GM20431 (cell line): ENCODE data around the gene OPN3.

Experiments used
- in situ Hi-C: fragments of 300-500 bp; cut with MseI, MboI; formaldehyde crosslinking; loops from one replicate; pipeline ENCODE4 v1.15.0; 2020; ENCODE audit warnings: low sequenced_read_pairs; ENCODE audit not compliant: unreplicated experiment

OPN3 gene

DNA sequence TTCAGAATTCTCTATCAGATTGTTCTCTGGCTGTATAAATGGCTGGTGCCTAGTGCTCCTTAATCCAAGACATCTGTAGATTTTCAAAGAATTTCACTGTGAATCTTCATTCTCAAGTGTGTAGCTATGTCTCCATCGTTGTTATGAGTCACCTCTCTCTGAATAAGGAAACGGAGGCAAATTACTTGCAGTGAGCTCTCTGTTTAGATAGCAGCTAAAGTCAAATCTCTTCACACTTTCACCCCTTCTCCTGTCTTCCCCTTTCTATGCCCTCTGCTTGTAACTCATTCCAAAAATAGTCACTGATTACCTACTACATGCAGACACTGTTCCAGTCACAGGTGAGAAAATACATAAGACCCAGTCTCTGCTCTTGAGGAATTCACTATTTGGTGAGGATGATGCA is 39.7 kb downstream of the OPN3 start:
- in situ Hi-C loops: loop anchor here (25.0 kb wide), 2 partner anchors 237 to 387 kb away; partner anchors contain the start of genes EXO1 and MAP1LC3C

DNA sequence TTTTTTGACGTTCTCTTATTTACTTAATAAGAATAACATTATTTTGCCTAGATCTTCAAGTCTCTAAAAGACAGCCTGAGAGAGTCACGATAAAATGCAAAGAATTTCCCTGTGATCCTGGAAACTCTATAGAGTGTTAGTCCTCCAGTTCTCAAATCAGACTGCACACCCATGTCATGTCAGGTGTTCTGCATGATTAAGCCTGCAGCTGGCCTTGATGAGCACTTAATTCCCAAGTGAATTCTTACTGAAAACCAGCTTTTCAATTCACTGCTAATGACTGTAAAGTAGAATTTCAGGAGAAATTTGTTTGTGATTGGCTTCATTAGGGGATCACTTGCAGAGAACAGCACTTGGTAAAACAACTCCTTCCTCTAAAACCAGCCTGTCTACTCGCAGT is 41.9 kb downstream of the OPN3 start:
- in situ Hi-C loops: no loop called here

DNA sequence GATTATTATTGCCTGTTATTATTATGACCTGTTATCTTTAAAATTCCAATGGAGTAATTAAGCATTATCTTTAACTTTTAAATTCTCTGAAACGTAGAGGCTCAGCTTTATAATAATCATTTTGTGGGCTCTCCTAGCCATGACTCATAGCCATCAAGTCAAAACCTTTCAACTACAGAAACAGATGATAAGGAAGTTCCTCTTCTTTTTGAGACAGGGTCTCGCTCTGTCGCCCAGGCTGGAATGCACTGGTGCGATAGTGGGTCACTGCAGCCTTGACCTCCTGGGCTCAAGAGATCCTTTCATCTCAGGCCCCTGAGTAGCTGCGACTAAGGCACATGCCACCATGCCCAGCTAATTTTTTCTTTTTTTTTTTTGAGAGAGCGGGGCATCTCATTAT is 43.5 kb downstream of the OPN3 start:
- in situ Hi-C loops: no loop called here

DNA sequence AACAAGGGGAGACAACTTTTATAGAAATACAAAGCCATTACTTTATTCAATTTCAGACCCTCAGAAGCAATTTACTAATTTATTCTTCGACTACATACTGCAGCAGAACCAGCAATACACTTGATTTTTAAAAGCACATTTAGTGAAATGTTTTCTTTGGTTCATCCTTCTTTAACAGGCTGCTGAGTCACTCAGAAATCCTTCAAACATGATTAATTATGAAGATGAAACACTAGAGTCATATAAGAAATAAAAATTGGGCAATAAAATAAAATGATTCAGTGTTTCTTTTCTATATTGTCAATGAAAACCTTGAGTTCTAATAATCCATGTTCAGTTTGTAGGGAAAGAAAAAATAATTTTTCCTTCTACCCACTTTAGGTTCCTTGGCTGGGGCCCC is 47.0 kb downstream of the OPN3 start:
- in situ Hi-C loops: no loop called here

DNA sequence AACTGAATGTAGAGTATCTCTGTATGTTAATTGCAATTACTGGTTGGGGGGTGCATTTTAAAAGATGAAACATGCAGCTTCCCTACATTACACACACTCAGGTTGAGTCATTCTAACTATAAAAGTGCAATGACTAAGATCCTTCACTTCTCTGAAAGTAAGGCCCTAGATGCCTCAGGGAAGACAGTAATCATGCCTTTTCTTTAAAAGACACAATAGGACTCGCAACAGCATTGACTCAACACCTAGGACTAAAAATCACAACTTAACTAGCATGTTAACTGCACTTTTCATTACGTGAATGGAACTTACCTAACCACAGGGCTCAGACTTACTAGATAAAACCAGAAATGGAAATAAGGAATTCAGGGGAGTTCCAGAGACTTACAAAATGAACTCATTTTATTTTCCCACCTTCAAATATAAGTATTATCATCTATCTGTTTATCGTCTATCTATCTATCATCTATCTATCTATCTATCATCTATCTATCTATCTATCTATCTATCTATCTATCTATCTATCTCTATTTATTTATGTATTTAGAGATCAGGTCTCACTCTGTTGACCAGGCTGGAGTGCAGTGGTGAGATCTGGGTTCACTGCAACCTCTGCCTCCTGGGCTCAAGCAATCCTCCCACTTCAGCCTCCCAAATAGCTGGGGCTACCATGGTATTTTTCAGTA is 47.8 kb downstream of the OPN3 start:
- in situ Hi-C loops: no loop called here

DNA sequence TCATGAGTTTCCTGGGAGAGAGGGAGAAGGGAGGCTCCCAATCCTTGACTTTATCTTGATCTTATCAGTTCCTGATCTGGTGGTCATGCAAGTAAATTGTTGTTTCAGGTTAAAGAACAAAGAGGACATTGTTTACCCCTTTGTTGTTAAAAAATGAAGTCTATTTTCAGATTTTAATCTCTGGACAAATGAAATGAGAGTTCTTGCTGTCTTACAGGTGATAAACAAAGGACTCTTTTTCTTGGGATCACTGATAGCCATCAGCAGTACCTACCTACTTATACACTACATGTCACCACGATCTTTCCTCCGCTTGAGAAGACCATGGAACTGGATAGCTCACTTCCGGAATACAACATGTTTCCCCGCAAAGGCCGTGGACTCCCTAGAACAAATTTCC is 48.4 kb downstream of the OPN3 start:
- in situ Hi-C loops: no loop called here

DNA sequence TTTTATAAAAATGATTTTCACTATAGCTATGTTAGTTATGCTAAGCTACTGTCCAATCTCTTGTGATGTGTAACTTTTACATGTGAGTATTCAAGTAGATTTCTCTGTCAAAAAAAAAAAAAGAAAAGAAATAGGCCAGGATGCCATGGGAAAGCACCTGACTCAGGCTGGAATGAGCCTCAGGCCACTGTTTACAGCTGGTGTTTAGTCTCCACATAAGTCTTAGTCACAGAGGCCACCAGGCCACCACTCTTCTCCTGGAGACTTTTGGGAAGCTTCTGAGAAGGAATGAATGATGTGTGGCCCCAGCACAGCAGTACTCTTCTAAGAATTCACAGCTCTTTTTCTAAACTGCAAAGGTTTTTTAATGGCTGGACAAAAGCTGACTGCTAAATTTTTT is 48.9 kb downstream of the OPN3 start:
- in situ Hi-C loops: no loop called here

DNA sequence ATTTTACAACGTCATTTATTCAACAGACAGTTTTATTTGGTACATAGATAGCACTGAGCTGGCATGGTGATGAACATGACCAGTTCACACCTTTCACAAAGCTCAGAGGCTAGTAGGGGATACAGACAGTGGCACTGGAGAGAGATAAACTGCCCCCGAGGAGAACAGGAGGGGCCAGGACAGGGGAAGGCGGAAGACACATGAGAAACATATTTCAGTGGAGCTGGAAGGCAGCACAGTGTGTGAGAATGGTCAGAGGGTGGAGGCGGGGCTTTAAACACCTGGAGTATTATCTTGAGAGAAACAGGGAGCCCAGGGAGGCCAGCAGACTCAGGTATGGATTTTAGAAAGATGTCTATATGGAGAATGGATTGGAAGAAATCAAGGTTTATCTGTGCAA is 49.5 kb downstream of the OPN3 start:
- in situ Hi-C loops: no loop called here

DNA sequence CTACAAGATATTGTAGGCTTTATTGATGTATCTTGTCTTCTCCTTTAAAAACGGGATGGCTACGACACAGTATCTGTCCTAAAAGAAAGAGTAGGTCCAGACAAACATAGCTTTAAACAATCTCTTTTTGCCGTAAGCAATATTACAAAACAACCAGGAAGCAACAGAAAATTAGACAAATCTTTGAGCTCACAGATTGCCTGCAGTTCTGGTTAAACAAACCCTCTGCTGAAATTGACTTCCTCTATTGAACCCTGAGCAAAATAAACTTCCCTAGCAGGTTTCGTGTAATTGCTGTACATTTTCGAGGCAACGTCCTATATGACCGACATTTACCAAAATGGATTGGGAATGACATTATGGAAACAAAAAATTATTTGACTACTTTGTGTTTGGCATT is 50.6 kb downstream of the OPN3 start:
- in situ Hi-C loops: no loop called here

DNA sequence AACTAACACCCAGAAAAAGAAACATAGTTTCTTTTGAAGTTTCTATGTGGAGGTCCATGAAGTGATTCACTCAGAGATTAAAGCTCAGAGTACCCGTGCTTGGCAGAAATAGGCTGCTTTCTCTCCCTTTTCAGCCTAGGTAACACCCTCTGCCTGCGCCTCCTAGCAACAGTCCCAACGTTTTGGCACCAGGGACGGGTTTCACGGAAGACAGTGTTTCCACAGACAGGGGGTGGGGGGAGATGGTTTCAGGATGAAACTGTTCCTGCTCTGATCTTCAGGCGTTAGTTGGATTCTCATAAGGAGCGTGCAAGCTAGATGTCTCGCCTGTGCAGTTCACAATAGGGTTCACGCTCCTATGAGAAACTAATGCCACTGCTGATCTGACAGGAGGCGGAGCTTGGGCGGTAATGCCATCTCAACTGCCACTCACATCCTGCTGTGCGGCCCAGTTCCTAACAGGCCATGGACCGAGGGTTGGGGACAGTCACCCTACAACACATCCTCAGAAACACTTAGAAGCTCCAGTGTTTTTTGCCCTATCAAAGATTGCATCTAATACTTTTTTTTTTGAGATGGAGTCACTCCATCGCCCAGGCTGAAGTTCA is 53.2 kb downstream of the OPN3 start:
- in situ Hi-C loops: no loop called here

DNA sequence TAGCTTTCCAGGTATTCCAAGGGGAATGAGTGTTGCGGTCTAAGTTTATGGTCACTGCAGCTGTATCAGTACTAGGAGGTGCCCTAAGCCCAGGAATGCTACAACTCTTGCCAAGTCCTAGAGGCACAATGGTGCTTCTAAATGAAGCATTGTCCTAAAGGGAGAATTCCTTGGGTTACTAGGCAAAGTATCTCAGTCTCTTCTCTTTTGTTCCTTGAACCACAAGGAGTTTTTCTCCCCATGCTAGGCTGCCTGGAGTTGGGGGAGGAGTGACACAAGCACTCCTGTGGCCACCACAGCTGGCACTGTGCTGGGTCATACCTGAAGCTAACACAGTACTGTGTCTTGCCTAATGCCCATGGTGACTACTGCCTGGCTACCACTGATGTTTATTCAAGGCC is 57.2 kb downstream of the OPN3 start:
- in situ Hi-C loops: no loop called here

DNA sequence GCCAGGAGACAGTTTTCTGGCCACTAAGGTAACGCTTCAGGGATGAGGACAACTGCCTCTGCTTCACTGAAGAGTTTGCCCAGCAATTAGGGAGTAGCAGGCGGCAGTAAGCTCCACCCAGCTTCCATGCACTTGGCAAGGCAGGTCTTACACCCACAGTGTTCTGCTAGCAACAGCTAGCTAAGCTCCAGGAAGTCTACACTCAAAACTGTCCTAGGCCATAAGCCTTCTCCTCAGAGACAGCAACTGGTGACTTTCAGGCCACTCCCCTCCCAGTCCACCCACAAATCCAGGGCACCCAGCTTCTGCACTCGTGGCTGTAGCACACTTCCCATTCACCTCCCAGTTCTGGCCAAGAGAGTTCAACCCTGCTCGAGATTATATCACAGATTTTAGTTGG is 60.7 kb downstream of the OPN3 start:
- in situ Hi-C loops: no loop called here

DNA sequence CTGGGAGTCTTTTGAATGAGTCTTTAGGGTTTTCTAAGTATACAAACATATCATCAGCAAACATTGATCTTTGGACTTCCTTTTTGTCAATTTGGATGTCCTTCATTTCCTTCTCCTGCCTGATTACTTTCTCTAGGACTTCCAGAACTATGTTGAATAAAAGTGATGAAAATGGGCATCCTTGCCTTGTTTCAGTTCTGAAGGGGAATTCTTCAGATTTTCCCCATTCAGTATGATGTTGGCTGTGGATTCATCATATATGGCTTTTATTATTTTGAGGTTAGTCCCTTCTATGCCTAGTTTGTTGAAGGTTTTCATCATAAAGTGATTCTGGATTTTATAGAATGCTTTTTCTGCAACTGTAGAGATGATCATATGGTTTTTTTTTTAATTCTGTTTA is 66.0 kb downstream of the OPN3 start:
- in situ Hi-C loops: no loop called here

DNA sequence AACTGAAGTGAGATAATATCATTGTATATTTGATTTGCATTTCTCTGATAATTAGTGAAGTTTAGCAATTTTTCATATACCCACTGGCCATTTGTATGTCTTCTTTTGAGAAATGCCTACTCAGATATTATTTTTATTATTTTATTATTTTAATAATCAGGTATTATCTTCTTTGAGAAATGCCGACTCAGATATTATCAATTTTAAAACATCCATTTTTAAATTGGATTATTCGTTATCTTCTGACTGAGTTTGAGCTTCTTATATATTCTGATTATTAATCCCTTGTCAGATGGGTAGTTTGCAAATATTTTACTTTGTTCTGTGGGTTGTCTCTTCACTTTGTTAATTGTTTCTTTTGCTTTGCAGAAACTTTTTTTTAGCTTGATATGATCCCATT is 70.3 kb downstream of the OPN3 start:
- in situ Hi-C loops: no loop called here

DNA sequence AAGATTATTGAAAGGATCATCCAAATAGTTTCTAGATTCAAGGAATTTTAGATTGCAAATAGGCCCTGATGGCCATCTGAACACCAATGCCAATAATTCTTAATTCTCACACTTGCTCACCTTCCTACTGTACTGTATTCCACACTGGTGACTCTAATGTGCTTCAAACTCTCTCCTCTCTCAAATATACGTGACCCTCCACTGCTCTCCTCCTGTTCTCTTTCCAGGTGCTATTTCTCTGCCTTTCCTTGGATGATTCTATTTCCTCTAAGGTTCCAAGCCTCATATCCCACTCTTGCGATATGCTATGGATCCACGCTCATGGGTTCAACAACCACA is 79.4 kb downstream of the OPN3 start:
- in situ Hi-C loops: no loop called here

DNA sequence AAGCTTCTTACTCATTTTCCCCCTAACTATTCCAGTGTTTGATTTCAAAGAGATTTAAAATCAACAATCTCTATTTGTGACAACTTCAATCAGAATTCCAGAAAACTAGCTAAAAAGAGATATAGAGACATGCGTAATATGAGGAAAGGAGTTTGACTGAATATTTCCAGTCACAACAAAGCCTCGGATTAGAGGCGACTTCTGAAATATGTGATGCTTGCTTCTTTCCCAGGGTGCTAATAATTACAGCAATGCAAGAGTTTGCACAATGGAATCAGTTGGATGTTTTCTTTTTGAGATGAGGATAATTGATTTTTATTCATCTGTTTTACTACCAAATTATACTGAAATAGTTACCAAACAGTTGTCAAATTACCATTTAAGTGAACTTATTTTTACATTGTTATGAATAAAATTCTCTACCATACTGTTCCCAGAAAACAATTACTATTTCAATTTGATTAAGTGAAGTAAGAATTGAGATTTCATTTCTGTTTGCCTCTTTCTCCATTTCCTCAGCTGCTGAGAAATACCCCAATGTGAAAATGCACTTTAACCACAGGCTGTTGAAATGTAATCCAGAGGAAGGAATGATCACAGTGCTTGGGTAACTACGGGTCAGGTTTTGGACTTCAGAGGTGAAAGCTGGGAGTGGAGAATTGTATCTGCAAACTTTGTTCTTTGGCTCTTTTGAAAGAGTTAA is 79.9 kb downstream of the OPN3 start:
- in situ Hi-C loops: no loop called here

DNA sequence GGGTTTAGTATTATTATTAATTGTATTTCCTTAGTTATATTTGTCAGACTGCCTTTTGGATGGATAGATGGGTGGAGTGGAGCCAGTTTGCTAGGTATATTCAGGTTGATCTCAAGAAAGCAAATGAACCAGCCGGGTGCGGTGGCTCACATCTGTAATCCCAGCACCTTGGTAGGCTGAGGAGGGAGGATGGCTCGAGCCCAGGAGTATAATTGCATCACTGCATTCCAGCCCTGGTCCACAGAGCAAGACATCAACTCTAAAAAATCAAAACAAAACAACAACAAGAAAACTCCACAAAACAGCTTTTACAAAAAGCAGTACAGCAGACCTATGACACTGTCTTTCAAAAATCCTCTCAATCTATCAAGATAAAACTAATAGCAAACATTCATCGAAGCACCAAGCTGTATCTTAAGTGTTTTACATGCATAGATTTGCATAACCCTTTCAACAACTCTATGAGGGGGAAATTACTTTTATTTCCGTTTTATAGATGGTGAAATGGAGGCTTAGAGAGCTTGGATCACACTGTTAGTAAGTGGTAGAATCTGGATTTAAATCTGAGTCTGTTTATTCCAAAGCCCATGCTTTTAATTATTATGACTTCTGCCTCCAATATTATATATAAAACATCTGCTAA is 82.5 kb downstream of the OPN3 start:
- in situ Hi-C loops: no loop called here

DNA sequence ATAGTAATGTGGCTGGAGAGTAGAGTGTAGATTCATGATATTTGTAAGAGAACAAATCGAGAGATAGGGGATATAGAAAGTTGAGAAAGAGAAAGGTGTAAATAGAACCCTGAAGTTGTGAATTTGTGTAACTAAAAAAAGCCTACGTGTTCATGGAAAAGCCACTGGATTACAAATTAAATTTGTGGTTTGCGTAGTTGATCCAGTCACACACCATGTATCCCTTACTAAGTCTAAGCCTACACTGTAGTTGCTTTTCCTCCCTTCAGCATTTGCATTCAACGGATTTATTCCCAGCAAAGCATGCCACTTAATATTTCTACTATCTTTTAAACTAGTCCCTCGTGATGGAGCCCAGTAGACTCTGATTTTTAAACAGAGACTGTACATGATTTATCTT is 83.1 kb downstream of the OPN3 start:
- in situ Hi-C loops: no loop called here

DNA sequence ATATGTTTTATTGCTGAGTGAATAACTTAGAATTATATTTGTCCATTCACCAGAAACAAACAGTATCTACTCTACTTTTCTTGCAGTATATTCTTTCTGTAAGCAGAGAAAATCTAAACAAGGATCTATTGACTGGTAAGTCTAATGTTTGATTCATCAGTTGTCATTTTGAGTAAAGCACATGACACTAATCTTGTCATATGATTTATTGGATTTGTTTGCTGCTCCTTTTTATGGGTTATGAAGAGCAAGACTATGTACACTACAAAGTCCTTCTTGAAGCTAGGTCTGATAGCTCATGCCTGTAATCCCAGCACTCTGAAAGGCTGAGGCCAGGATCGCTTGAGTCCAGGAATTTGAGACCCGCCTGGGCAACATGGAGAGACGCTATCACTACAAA is 84.6 kb downstream of the OPN3 start:
- in situ Hi-C loops: no loop called here

DNA sequence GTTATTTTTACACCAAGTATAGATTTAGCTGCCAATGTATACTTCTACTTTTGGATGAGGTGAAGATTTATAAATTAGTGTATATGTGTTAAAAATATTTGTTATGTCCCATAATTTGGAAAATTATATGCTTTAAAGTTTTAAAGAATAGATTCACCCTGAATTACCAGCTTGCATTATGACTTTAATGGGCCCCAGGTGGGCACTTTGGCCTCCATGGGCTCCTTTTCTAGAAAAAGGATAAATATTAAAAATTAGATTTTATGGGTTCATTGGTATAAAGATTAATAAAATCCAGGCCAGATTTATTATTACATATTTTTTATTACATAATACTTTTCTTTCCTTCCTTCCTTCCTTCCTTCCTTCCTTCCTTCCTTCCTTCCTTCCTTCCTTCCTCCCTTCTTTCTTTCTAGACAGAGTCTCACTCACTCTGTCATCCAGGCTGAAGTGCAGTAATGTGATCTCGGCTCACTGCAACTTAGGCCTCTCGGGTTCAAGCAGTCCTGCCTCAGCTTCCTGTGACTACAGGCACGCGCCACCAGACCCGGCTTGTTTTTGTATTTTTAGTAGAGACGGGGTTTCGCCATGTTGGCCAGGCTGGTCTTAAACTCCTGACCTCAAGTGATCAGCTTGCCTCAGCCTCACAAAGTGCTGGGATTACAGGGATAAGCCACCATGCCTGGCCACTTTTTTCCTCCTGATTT is 86.1 kb downstream of the OPN3 start:
- in situ Hi-C loops: no loop called here
